NB4 (cell line): ENCODE data around the gene GALC.

Source experiments
- CTCF ChIP-seq: IDR thresholded peaks from one replicate; pipeline ENCODE4 v1.5.1; 2012; ENCODE audit warnings: low read depth, low read length
- MAX ChIP-seq: IDR thresholded peaks from 2 replicates; pipeline ENCODE4 v1.6.1; 2011; ENCODE audit warnings: low read depth, low read length
- MYC ChIP-seq: IDR thresholded peaks from 2 replicates; pipeline ENCODE4 v1.6.1; 2011; ENCODE audit warnings: low read depth, low read length
- POLR2A ChIP-seq: IDR thresholded peaks from 2 replicates; pipeline ENCODE4 v1.6.1; 2011; ENCODE audit warnings: mild to moderate bottlenecking; ENCODE audit not compliant: insufficient read length; ENCODE audit errors: extremely low read depth

DNA sequence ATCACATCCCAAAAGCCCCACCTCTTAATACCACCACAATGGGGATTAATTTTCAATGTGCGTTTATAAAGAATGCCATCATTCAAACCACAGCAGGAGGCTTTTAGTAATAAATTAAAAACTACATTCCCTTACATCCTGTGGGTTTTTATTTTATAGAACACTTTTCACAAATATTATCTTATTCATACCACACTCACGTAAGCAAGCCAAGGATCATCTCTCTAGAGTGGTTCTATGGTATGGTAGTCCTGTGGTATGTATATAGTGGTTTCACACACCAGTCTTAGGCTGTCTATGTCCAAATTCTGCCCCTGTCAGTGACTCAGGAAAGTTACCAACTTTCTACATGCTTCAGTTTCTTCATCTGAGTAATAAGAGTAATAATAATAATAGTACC lies 100.2 kb downstream of the GALC start:
- TF ChIP-seq CTCF (no peak), MAX (no peak), POLR2A (no peak), MYC (no peak)
